T-helper 1 cell (primary cell): ENCODE results near the gene CTRB1.

Source experiments
- DNase-seq, 5 donors: peaks; one replicate each; pipeline ENCODE4 v3.0.0-alpha.2; 2012 to 2020

The CTRB1 gene

GRCh38 chr16:75273054-75273925, 54.5 kb downstream of the CTRB1 start:
- DNase-seq = no peak
